Measurements from ENCODE around the gene FDX2. TPM values are rescaled to one million over a fixed set of nuclear protein-coding genes. Genes with fewer than 3 reads are reported as not detected.

The FDX2 gene
- total and polyA plus RNA-seq, 4 donors, result 9.6 to 38.4 (median 21.2) TPM

DNA sequence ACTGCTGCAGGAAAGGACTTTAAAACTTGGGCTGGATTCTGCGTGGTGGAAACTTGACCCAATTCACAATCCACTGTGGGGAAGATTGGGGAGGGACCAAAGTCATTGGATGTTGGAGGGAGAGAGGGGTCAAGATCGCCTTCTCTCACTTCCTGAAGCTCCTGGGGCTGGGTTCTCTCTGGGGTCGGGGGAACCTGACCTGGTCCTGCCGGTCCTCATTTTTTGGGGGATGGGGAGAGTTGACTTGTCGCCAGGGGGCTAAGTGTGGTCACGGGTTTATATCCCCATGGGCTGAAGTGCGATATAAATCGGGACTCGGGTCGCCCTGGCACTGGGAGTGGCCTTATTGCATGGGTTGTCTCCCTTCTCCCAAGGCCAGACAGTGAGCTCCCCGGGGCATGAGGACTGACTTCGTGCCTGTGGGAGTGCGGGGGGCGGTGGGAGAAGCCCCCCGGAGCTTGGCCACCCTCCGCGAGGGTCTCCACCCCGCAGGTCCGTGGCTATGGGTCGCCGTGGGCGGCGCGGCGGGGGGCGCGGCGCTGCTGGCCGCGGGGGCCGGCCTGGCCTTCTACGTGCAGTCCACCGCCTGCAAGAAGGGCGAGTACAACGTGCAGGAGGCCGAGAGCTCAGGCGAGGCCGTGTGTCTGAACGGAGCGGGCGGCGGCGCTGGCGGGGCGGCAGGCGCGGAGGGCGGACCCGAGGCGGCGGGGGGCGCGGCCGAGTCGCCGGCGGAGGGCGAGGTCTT lies 19.8 kb downstream of the FDX2 start:
- H3K9ac ChIP-seq (ENCODE audit: insufficient read depth in 1 of 2, low read length in 2 of 2), result no peak overlapping the region
- TF ChIP-seq, protein P1, sequence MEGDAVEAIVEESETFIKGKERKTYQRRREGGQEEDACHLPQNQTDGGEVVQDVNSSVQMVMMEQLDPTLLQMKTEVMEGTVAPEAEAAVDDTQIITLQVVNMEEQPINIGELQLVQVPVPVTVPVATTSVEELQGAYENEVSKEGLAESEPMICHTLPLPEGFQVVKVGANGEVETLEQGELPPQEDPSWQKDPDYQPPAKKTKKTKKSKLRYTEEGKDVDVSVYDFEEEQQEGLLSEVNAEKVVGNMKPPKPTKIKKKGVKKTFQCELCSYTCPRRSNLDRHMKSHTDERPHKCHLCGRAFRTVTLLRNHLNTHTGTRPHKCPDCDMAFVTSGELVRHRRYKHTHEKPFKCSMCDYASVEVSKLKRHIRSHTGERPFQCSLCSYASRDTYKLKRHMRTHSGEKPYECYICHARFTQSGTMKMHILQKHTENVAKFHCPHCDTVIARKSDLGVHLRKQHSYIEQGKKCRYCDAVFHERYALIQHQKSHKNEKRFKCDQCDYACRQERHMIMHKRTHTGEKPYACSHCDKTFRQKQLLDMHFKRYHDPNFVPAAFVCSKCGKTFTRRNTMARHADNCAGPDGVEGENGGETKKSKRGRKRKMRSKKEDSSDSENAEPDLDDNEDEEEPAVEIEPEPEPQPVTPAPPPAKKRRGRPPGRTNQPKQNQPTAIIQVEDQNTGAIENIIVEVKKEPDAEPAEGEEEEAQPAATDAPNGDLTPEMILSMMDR (IDR thresholded peaks at IDR 0.05; ENCODE audit: control extremely low read depth, extremely low read depth), result no peak
- 10 to 22% methylated on average over 55 to 58 of the region's 58 CpGs for WGBS, 2 donors
- peaks cover 0 to 49% (median 19%) of the 10 kb centered on the region in 3 donors for H3K27me3 ChIP-seq (ENCODE audit: control insufficient read depth in 3 of 3, insufficient read depth in 3 of 3, low read length in 2 of 3)
- DNase-seq (peak in 2 of 3 donors; percentile 29 to 33), ATAC-seq (ENCODE audit: insufficient read depth, low FRiP score) (no peak)
- peaks cover 0 to 5% (median 0%) of the 10 kb centered on the region in 4 donors for H3K36me3 ChIP-seq (ENCODE audit: control insufficient read depth in 4 of 4, insufficient read depth in 4 of 4, low read length in 4 of 4)
- H3K4me1 ChIP-seq (ENCODE audit: control insufficient read depth in 5 of 5, insufficient read depth in 5 of 5, low read length in 5 of 5), result peaks cover 0 to 31% (median 9%) of the 10 kb centered on the region in 5 donors
- peaks cover 0 to 7% (median 0%) of the 10 kb centered on the region in 4 donors for H3K9me3 ChIP-seq (ENCODE audit: control insufficient read depth in 4 of 4, insufficient read depth in 3 of 4, low read length in 3 of 4)
- no peak overlapping the region for H3K4me3 ChIP-seq
- no peak overlapping the region for H3K27ac ChIP-seq (ENCODE audit: low read depth in 1 of 2, low read length in 1 of 2)

DNA sequence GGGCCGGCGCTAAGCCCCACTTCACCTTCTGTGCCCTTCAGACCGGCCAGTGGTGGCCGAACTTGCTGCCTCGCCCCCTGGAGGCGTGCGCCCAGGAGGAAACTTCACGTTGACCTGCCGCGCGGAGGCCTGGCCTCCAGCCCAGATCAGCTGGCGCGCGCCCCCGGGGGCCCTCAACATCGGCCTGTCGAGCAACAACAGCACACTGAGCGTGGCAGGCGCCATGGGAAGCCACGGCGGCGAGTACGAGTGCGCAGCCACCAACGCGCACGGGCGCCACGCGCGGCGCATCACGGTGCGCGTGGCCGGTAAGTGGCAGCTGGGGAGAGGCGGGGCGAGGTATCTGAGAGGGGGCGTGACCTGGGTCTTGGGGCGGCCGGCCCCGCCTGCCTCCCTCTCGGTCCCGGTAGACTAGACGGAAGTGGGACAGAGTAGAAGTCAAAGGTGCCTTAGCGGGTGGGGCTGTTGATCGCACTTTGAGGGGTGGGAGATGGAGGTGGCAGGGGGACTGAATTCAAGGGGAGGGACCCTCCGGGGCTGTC lies 20.4 kb downstream of the FDX2 start:
- Histone ChIP-seq H3K9ac (ENCODE audit: insufficient read depth in 1 of 2, low read length in 2 of 2) (no peak overlapping the region), H3K27ac (ENCODE audit: low read depth in 1 of 2, low read length in 1 of 2) (no peak overlapping the region), H3K4me3 (no peak overlapping the region), H3K27me3 (ENCODE audit: control insufficient read depth in 3 of 3, insufficient read depth in 3 of 3, low read length in 2 of 3) (peaks cover 0 to 55% (median 24%) of the 10 kb centered on the region in 3 donors), H3K9me3 (ENCODE audit: control insufficient read depth in 4 of 4, insufficient read depth in 3 of 4, low read length in 3 of 4) (peaks cover 0 to 7% (median 0%) of the 10 kb centered on the region in 4 donors), H3K36me3 (ENCODE audit: control insufficient read depth in 4 of 4, insufficient read depth in 4 of 4, low read length in 4 of 4) (peaks cover 0 to 5% (median 0%) of the 10 kb centered on the region in 4 donors), H3K4me1 (ENCODE audit: control insufficient read depth in 5 of 5, insufficient read depth in 5 of 5, low read length in 5 of 5) (peaks cover 0 to 38% (median 13%) of the 10 kb centered on the region in 5 donors)
- TF ChIP-seq, protein P1 (IDR thresholded peaks at IDR 0.05; ENCODE audit: control extremely low read depth, extremely low read depth), result no peak
- ATAC-seq (ENCODE audit: insufficient read depth, low FRiP score) (no peak), DNase-seq (peak in 2 of 3 donors; percentile 44 to 47)
- WGBS, 2 donors, result 3 to 4% methylated on average over 46 to 48 of the region's 48 CpGs

DNA sequence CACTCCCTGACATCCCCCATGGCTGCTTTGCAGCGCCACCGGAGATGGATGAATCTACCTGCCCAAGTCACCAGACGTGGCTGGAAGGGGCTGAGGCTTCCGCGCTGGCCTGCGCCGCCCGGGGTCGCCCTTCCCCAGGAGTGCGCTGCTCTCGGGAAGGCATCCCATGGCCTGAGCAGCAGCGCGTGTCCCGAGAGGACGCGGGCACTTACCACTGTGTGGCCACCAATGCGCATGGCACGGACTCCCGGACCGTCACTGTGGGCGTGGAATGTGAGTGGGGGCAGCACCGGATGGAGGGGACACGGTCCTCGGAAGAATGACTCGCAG lies 21.5 kb downstream of the FDX2 start:
- H3K9ac ChIP-seq (ENCODE audit: insufficient read depth in 1 of 2, low read length in 2 of 2), result no peak overlapping the region
- H3K4me3 ChIP-seq, result no peak overlapping the region
- H3K9me3 ChIP-seq (ENCODE audit: control insufficient read depth in 4 of 4, insufficient read depth in 3 of 4, low read length in 3 of 4), result peaks cover 0 to 7% (median 0%) of the 10 kb centered on the region in 4 donors
- WGBS, 2 donors, result 18 to 52% methylated on average over 25 of the region's 25 CpGs
- no peak overlapping the region for H3K27ac ChIP-seq (ENCODE audit: low read depth in 1 of 2, low read length in 1 of 2)
- TF ChIP-seq, protein P1 (IDR thresholded peaks at IDR 0.05; ENCODE audit: control extremely low read depth, extremely low read depth), result no peak
- H3K4me1 ChIP-seq (ENCODE audit: control insufficient read depth in 5 of 5, insufficient read depth in 5 of 5, low read length in 5 of 5), result peaks cover 0 to 42% (median 16%) of the 10 kb centered on the region in 5 donors
- peaks cover 0 to 5% (median 0%) of the 10 kb centered on the region in 4 donors for H3K36me3 ChIP-seq (ENCODE audit: control insufficient read depth in 4 of 4, insufficient read depth in 4 of 4, low read length in 4 of 4)
- DNase-seq (no peak), ATAC-seq (ENCODE audit: insufficient read depth, low FRiP score) (no peak)
- peaks cover 0 to 61% (median 24%) of the 10 kb centered on the region in 3 donors for H3K27me3 ChIP-seq (ENCODE audit: control insufficient read depth in 3 of 3, insufficient read depth in 3 of 3, low read length in 2 of 3)

Measured in lung (tissue), 12 donors.